GM12878 (cell line): Measurements from ENCODE around the gene CRMP1. TPM values are rescaled to one million over a fixed set of nuclear protein-coding genes. Genes with fewer than 3 reads are reported as not detected.

Experiments
- ATAC-seq: fragments of 200-7000 bp; cut with Tn5 transposase; 3 replicates; pipeline ENCODE4 v1.9.1; 2020; ENCODE audit warnings: mild to moderate bottlenecking, moderate library complexity
- BruUV-seq: library from RNA; stranded (reverse); fragments of 400-500 nt; replicated peaks from 2 replicates; lab custom pipeline; 2021; lab: Mats Ljungman, UMichigan
- CTCF ChIA-PET: fragments of 300-600 bp; sonication (Branson Sonifier 250); formaldehyde crosslinking; extraction: SDS; loops from one replicate; lab custom pipeline; 2021; ENCODE audit warnings: inconsistent platforms; lab: Yijun Ruan, JAX
- POLR2A ChIA-PET: fragments of 350-600 bp; formaldehyde crosslinking; extraction: SDS; loops from one replicate; lab custom pipeline; 2021; ENCODE audit warnings: inconsistent platforms; lab: Charles Lee
- RAD21 ChIA-PET: fragments of 300-600 bp; sonication (Branson Sonifier 250); formaldehyde crosslinking; loops from one replicate; lab custom pipeline; 2023; ENCODE audit warnings: antibody characterized with exemption; ENCODE audit not compliant: unreplicated experiment; lab: Charles Lee
- SMC1A ChIA-PET: fragments of 300-600 bp; sonication (Branson Sonifier 250); formaldehyde crosslinking; loops from one replicate; lab custom pipeline; 2023; ENCODE audit not compliant: unreplicated experiment, uncharacterized antibody; lab: Charles Lee
- DNase-seq: peaks from one replicate; pipeline ENCODE4 v3.0.0-alpha.2; 2011; ENCODE audit warnings: low read depth, low spot score
- FAIRE-seq: peaks from 3 replicates; lab custom pipeline; 2011; peaks lifted over from hg19 to GRCh38; lab: Jason Lieb, UNC
- H2AFZ ChIP-seq: 2 replicates; pipeline ENCODE4 v1.6.0; 2011; ENCODE audit warnings: low read depth, low read length, control low read depth; ENCODE audit not compliant: control insufficient read depth
- H3K27ac ChIP-seq: 2 replicates; pipeline ENCODE4 v1.5.1; 2011; ENCODE audit warnings: control low read depth; ENCODE audit not compliant: control insufficient read depth, insufficient read depth
- H3K27me3 ChIP-seq, 2 experiments: replicated peaks in 1 of 2; 2 replicates each; pipeline versions ENCODE4 v1.6.0 to v1.6.1; 2011; ENCODE audit warnings: low read length in 1 of 2; ENCODE audit not compliant: control insufficient read depth in 2 of 2, insufficient read depth in 2 of 2
- H3K36me3 ChIP-seq, 2 experiments: 2 replicates each; pipeline ENCODE4 v1.5.1; 2011; ENCODE audit warnings: low read length in 1 of 2; ENCODE audit not compliant: control insufficient read depth in 2 of 2, insufficient read depth in 2 of 2
- H3K4me1 ChIP-seq: 2 replicates; pipeline ENCODE4 v1.6.1; 2011; ENCODE audit warnings: mild to moderate bottlenecking, low read length, moderate library complexity, mixed read lengths; ENCODE audit not compliant: control insufficient read depth, insufficient read depth
- H3K4me2 ChIP-seq: 2 replicates; pipeline ENCODE4 v1.6.0; 2011; ENCODE audit warnings: control low read depth; ENCODE audit not compliant: control insufficient read depth, insufficient read depth
- H3K4me3 ChIP-seq: fragments of 200-600 bp; sonication (generic); 2 replicates; pipeline ENCODE4 v1.5.1; 2016
- H3K79me2 ChIP-seq: 2 replicates; pipeline ENCODE4 v1.6.0; 2011; ENCODE audit warnings: low read length; ENCODE audit not compliant: control insufficient read depth, insufficient read depth
- H3K9ac ChIP-seq: 2 replicates; pipeline ENCODE4 v1.8.0; 2011; ENCODE audit warnings: low read length, control low read depth, mixed read lengths; ENCODE audit not compliant: control insufficient read depth, insufficient read depth
- H3K9me3 ChIP-seq: replicated peaks from 3 replicates; pipeline ENCODE4 v1.5.1; 2011; ENCODE audit warnings: mild to moderate bottlenecking, low read length; ENCODE audit not compliant: control insufficient read depth, insufficient read depth
- H4K20me1 ChIP-seq: 2 replicates; pipeline ENCODE4 v1.6.0; 2011; ENCODE audit not compliant: control insufficient read depth, insufficient read depth
- CTCF ChIP-seq, 3 experiments: IDR thresholded peaks in 2 of 3; conservative IDR thresholded peaks in 1 of 3; 2 replicates each; pipeline ENCODE4 v1.5.1; 2011; ENCODE audit warnings: low read depth in 3 of 3, low read length in 3 of 3, mild to moderate bottlenecking in 3 of 3, control low read depth in 2 of 3, moderate library complexity in 2 of 3, inconsistent platforms in 1 of 3, mixed read lengths in 1 of 3; ENCODE audit not compliant: control insufficient read depth in 2 of 3, insufficient read depth in 1 of 3; ENCODE audit errors: extremely low read depth in 1 of 3
- PML ChIP-seq: IDR thresholded peaks from 2 replicates; pipeline ENCODE4 v1.6.1; 2012; ENCODE audit warnings: low read length, inconsistent platforms
- RAD21 ChIP-seq: IDR thresholded peaks from 2 replicates; pipeline ENCODE4 v1.6.1; 2011; ENCODE audit warnings: mild to moderate bottlenecking, low read depth, low read length, moderate library complexity; ENCODE audit not compliant: insufficient read depth
- REST ChIP-seq: IDR thresholded peaks from 2 replicates; pipeline ENCODE4 v1.6.1; 2012; ENCODE audit warnings: mild to moderate bottlenecking, low read depth, low read length
- RFX5 ChIP-seq: IDR thresholded peaks from 2 replicates; pipeline ENCODE4 v1.6.1; 2011; ENCODE audit warnings: low read depth, low read length, improper control_type of control experiment
- SMC3 ChIP-seq: IDR thresholded peaks from 2 replicates; pipeline ENCODE4 v1.6.1; 2011; ENCODE audit warnings: low read length, improper control_type of control experiment, borderline replicate concordance
- YY1 ChIP-seq: IDR thresholded peaks from 2 replicates; pipeline ENCODE4 v1.6.1; 2011; ENCODE audit warnings: low read depth, mild to moderate bottlenecking, low read length
- ZBTB4 ChIP-seq: fragments of 450-650 bp; formaldehyde crosslinking; IDR thresholded peaks from 2 replicates; pipeline ENCODE4 v1.4.0; 2022; ENCODE audit warnings: mild to moderate bottlenecking, moderate library complexity
- ZNF217 ChIP-seq: fragments of 450-650 bp; IDR thresholded peaks from 2 replicates; pipeline ENCODE4 v1.6.1; 2017; ENCODE audit warnings: antibody characterized with exemption, mild to moderate bottlenecking
- WGBS: methylation state at CpG from one replicate; pipeline ENCODE4 v1.1.6; 2016; ENCODE audit warnings: low lambda C conversion rate; ENCODE audit not compliant: insufficient replicate concordance, insufficient coverage; ENCODE audit errors: missing lambda C conversion rate; 5-methylcytosine and 5-hydroxymethylcytosine counted together
- in situ Hi-C: fragments of 300-500 bp; cut with MboI; formaldehyde crosslinking; loops from 9 replicates; pipeline ENCODE4 v1.14.3; 2018; ENCODE audit warnings: mixed read lengths
- intact Hi-C: fragments of 100-400 bp; cut with micrococcal nuclease; formaldehyde crosslinking; loops from one replicate; pipeline ENCODE4 v1.14.2; 2022; ENCODE audit not compliant: unreplicated experiment
- polyA plus RNA-seq, 11 experiments: library from polyadenylated mRNA; depleted of rRNA in 4 of 11; unstranded in 6 of 11; stranded (reverse) in 5 of 11; fragments of >200 nt; fragmentation: Nextera tagmentation in 4 of 11; fragmentation: Illumina TruSeq in 1 of 11; extraction: Ambion mirVana in 4 of 11; extraction: Trizol in 1 of 11; gene quantifications; 1 replicate in 1 of 11; 2 replicates in 10 of 11; pipeline versions ENCODE4 v1.2.1 to v1.2.3, GENCODE V29; 2011 to 2016; ENCODE audit warnings: inconsistent platforms in 2 of 11, missing spikeins in 2 of 11, low read depth in 1 of 11
- total RNA-seq, 4 experiments: library from RNA; depleted of rRNA in 3 of 4; stranded (reverse); fragments of >200 nt in 3 of 4; fragmentation: Illumina TruSeq in 1 of 4; extraction: Trizol in 1 of 4; gene quantifications; 2 replicates each; pipeline versions ENCODE4 v1.2.1 to v1.2.3, GENCODE V29; 2013 to 2021

The CRMP1 gene
- total and polyA plus RNA-seq, 10 of the 15 experiments (the other 5 are each of a cell fraction or from before 2014, with no cell fraction given): 0.03 to 1.4 (median 0.12) TPM; not detected in 2

GRCh38 chr4:5812506-5813229, 80.2 kb downstream of the CRMP1 start:
- ChIA-PET CTCF (interaction anchor here (0.6 to 1.9 kb wide), 12 partner anchors 9 to 1340 kb away, joined by 3 to 9 read pairs (median 3); no protein-coding TSS in a partner anchor), SMC1A (interaction anchor here (0.6 to 0.7 kb wide), 2 partner anchors 174 to 347 kb away, joined by 3 read pairs; no protein-coding TSS in a partner anchor), POLR2A (interaction anchor here (1.1 kb wide), 1 partner anchor 9 kb away, joined by 3 read pairs; no protein-coding TSS in a partner anchor), RAD21 (interaction anchor here (0.6 to 1.4 kb wide), 3 partner anchors 10 to 1135 kb away, joined by 3 read pairs; no protein-coding TSS in a partner anchor)
- peak; percentile 64 for FAIRE-seq
- WGBS: 33% methylated on average over 9 of the region's 9 CpGs
- no peaks in the 10 kb centered on the region; the same call in 2 of the 3 replicates for H3K9me3 ChIP-seq
- H3K4me1 ChIP-seq: no peaks in the 10 kb centered on the region
- H3K4me2 ChIP-seq: no peak overlapping the region
- in situ Hi-C loops: loop anchor here (10.0 kb wide), 3 partner anchors 408 to 1328 kb away; no protein-coding TSS in a partner anchor
- no peak for DNase-seq
- H3K9ac ChIP-seq: no peak overlapping the region
- H3K36me3 ChIP-seq: no peaks in the 10 kb centered on the region; a peak in 2 of 4 replicates
- BruUV-seq: no TSS peak
- no peak for TF ChIP-seq ZNF217
- TF ChIP-seq CTCF (IDR thresholded peaks at IDR 0.05 in 2 of 3, conservative IDR thresholded peaks at IDR 0.05 in 1 of 3; ENCODE audit: control insufficient read depth in 2 of 3, extremely low read depth in 1 of 3, insufficient read depth in 1 of 3, low read depth in 3 of 3, low read length in 3 of 3): peak; percentile 55 to 74 (median 69); a peak in 5 of 6 replicates
- TF ChIP-seq YY1: 0 out of 2 replicates have a peak, but pooled peaks have one; percentile 48
- TF ChIP-seq RFX5: no peak
- TF ChIP-seq SMC3: peak; percentile 67; the same call in 1 of the 2 replicates
- TF ChIP-seq RAD21: peak; percentile 91
- TF ChIP-seq ZBTB4 (CRISPR knock-in tag): no peak
- TF ChIP-seq PML: no peak
- TF ChIP-seq REST: no peak
- no peak overlapping the region for H3K4me3 ChIP-seq
- H3K27me3 ChIP-seq: no peaks in the 10 kb centered on the region
- no peak overlapping the region for H3K27ac ChIP-seq
- ATAC-seq: peak; percentile 92
- intact Hi-C loops: loop anchor here (1.0 to 2.0 kb wide), 2 partner anchors 412 to 817 kb away; no protein-coding TSS in a partner anchor
- no peaks in the 10 kb centered on the region for H4K20me1 ChIP-seq
- no peak overlapping the region for H2AFZ ChIP-seq
- no peaks in the 10 kb centered on the region for H3K79me2 ChIP-seq
